NCI-H1092 (cell line): ENCODE results near the gene GMPR.

Experiments
- DNase-seq: peaks from one replicate; lab custom pipeline; 2025; lab: John Stamatoyannopoulos, UW

Gene GMPR

GRCh38 chr6:16327777-16328325 is 89.5 kb downstream of the GMPR start:
- DNase-seq: no peak

GRCh38 chr6:16329233-16329632 is 90.8 kb downstream of the GMPR start:
- DNase-seq: no peak

GRCh38 chr6:16331384-16332174 is 93.2 kb downstream of the GMPR start:
- peak; percentile 30 for DNase-seq

DNA sequence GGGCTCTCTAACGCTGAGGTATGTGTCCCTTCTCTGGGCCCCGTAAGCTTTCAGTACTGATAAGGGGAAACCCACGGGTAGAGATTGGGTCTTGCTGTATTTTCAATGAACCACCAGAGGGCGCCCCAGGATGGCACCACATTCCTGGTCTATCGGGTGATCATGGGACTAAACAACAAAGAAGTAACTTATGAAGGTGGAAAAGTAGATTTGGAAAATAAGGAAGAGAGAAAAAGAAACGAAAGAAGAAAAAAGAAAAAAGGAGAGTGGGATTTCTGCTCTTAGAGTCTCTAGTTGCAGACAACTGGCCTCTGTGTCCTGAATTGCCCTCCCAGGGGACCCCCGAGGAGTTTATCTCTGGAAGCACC is 93.8 kb downstream of the GMPR start:
- peak; percentile 31 for DNase-seq

- no peak for DNase-seq
These were observed 95.2 kb downstream of the GMPR start for GRCh38 chr6:16333580-16333979.

- no peak for DNase-seq
These were observed 96.3 kb downstream of the GMPR start for GRCh38 chr6:16334671-16335070.

DNA sequence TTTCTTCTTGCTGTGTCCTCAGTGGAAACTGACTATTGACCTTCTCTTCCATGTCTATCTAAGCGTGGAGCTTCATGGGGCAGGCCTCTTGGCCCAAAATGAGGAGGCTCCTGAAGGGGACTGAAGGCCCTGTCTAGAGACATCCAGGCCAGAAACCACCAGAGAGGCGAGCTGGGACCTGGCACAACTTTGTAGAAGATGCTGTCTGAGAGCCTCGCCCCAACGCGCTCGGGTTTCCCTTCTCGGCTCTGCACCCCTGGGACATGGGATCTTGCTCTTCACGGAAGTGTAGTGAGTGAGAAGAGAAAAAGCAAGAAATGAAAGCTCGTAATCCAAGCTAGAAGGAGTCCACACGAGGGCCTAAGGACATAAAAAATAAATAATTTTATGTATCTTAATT is 96.8 kb downstream of the GMPR start:
- DNase-seq: no peak

- DNase-seq: no peak
These were observed 97.8 kb downstream of the GMPR start for GRCh38 chr6:16336056-16336818.

GRCh38 chr6:16336911-16337294 is 98.5 kb downstream of the GMPR start:
- no peak for DNase-seq

- no peak for DNase-seq
These were observed 99.0 kb downstream of the GMPR start for GRCh38 chr6:16337295-16337975.

GRCh38 chr6:16338577-16339264 is 100.3 kb downstream of the GMPR start:
- DNase-seq: no peak

- DNase-seq: no peak
These were observed 100.8 kb downstream of the GMPR start for GRCh38 chr6:16339265-16339587.

GRCh38 chr6:16343593-16343992 is 105.2 kb downstream of the GMPR start:
- no peak for DNase-seq

GRCh38 chr6:16344756-16345155 is 106.4 kb downstream of the GMPR start:
- no peak for DNase-seq
